HepG2 (cell line): Measurements from ENCODE around the gene TBC1D5. TPM values are rescaled to one million over a fixed set of nuclear protein-coding genes. Genes with fewer than 3 reads are reported as not detected.

Source experiments
- BRF2 ChIP-seq: sonication (generic); formaldehyde crosslinking; IDR thresholded peaks from 2 replicates; pipeline ENCODE4 v1.8.1; 2022; ENCODE audit warnings: mild to moderate bottlenecking, missing genetic modification reagents
- IRF9 ChIP-seq: sonication (generic); formaldehyde crosslinking; IDR thresholded peaks from 2 replicates; pipeline ENCODE4 v1.8.0; 2022; ENCODE audit warnings: missing genetic modification reagents, mild to moderate bottlenecking, borderline replicate concordance
- ZBTB4 ChIP-seq: sonication (generic); formaldehyde crosslinking; IDR thresholded peaks from 2 replicates; pipeline ENCODE4 v1.4.0; 2020; ENCODE audit warnings: missing genetic modification reagents, mild to moderate bottlenecking, borderline replicate concordance
- ZNF441 ChIP-seq: sonication (generic); formaldehyde crosslinking; IDR thresholded peaks from 2 replicates; pipeline ENCODE4 v1.7.0; 2021; ENCODE audit warnings: missing genetic modification reagents, borderline replicate concordance
- ZNF770 ChIP-seq: sonication (generic); formaldehyde crosslinking; IDR thresholded peaks from 2 replicates; pipeline ENCODE4 v1.5.0; 2020; ENCODE audit warnings: mild to moderate bottlenecking, missing genetic modification reagents
- polyA plus RNA-seq, 8 experiments: library from polyadenylated mRNA; depleted of rRNA in 3 of 8; stranded (reverse) in 7 of 8; unstranded in 1 of 8; fragments of >200 nt; fragmentation: Illumina TruSeq in 4 of 8; extraction: Trizol in 4 of 8; gene quantifications; 2 replicates each; pipeline versions ENCODE4 v1.2.1 to v1.2.3, GENCODE V29; 2011 to 2016; ENCODE audit warnings: low read depth in 4 of 8, missing spikeins in 1 of 8, mixed read lengths in 1 of 8; ENCODE audit not compliant: insufficient read depth in 1 of 8
- total RNA-seq, 5 experiments: library from RNA; depleted of rRNA; stranded (reverse); fragments of >200 nt; fragmentation: Illumina TruSeq; extraction: Trizol; gene quantifications; 2 replicates each; pipeline ENCODE4 v1.2.3, GENCODE V29; 2016; ENCODE audit warnings: low read depth in 1 of 5

TBC1D5 gene
- total and polyA plus RNA-seq, 2 of the 13 experiments (the other 11 are each of a cell fraction or from before 2014, with no cell fraction given): 19.2 to 33.3 TPM

GRCh38 chr3:17687566-17687965 is 54.9 kb downstream of the TBC1D5 start (continued):
- no peak for TF ChIP-seq ZNF770 (CRISPR knock-in tag)
- TF ChIP-seq BRF2 (CRISPR knock-in tag): no peak
- no peak for TF ChIP-seq ZBTB4 (CRISPR knock-in tag)
- TF ChIP-seq ZNF441: no peak
- no peak for TF ChIP-seq IRF9 (CRISPR knock-in tag)
